GM19240 (cell line): Measurements from ENCODE around the gene TSACC.
A peak's percentile ranks its signal among the peaks of the same experiment; 100 is the strongest.
"Not testable (repeated sequence)": the region's sequence is repeated elsewhere in the genome, so short reads cannot be mapped to it uniquely, and the experiment has no call there.

Experiments used
- DNase-seq: peaks from one replicate; pipeline ENCODE4 v3.0.0; 2011; ENCODE audit warnings: low spot score; ENCODE audit not compliant: insufficient read length

The TSACC gene

GRCh38 chr1:156346035-156346434, 7.7 kb downstream of the TSACC start:
- DNase-seq: not testable (repeated sequence)

- DNase-seq: no peak
Measured at GRCh38 chr1:156346636-156347035, 8.3 kb downstream of the TSACC start.

GRCh38 chr1:156347331-156347730, 9.0 kb downstream of the TSACC start:
- no peak for DNase-seq

- DNase-seq: not testable (repeated sequence)
Measured at GRCh38 chr1:156352481-156352880, 14.2 kb downstream of the TSACC start.

- DNase-seq: no peak
Measured at GRCh38 chr1:156356262-156356874, 18.0 kb downstream of the TSACC start.

- peak; percentile 86 for DNase-seq
Measured at GRCh38 chr1:156356875-156357534, 18.7 kb downstream of the TSACC start.

GRCh38 chr1:156357977-156358376, 19.7 kb downstream of the TSACC start:
- no peak for DNase-seq

- DNase-seq: no peak
Measured at GRCh38 chr1:156358641-156359040, 20.3 kb downstream of the TSACC start.

- DNase-seq: no peak
Measured at GRCh38 chr1:156359249-156359648, 20.9 kb downstream of the TSACC start.

- no peak for DNase-seq
Measured at GRCh38 chr1:156359973-156360372, 21.6 kb downstream of the TSACC start.

GRCh38 chr1:156360534-156360933, 22.2 kb downstream of the TSACC start:
- DNase-seq: no peak

- no peak for DNase-seq
Measured at GRCh38 chr1:156365754-156366153, 27.4 kb downstream of the TSACC start.

GRCh38 chr1:156366378-156367166, 28.2 kb downstream of the TSACC start:
- no peak for DNase-seq

GRCh38 chr1:156367383-156368156, 29.2 kb downstream of the TSACC start:
- no peak for DNase-seq

GRCh38 chr1:156368157-156368658, 29.9 kb downstream of the TSACC start:
- no peak for DNase-seq

- no peak for DNase-seq
Measured at GRCh38 chr1:156368889-156369684, 30.8 kb downstream of the TSACC start, which contains the start of gene RHBG. Gene RHBG, plus strand, starts transcription at chr1:156369211. Its CDS starts 39 bp downstream, at chr1:156369250.

GRCh38 chr1:156369685-156370286, 31.5 kb downstream of the TSACC start:
- DNase-seq: not testable (repeated sequence)

- no peak for DNase-seq
Measured at GRCh38 chr1:156371553-156372264, 33.4 kb downstream of the TSACC start.

- DNase-seq: no peak
Measured at GRCh38 chr1:156372265-156372586, 33.9 kb downstream of the TSACC start.

- no peak for DNase-seq
Measured at GRCh38 chr1:156372876-156373275, 34.5 kb downstream of the TSACC start.
